Activated CD4-positive, alpha-beta T cell treated with anti-CD3 and anti-CD28 coated beads, Interleukin-2, amount 50 U/mL, for 4 hours (primary cell): ENCODE data around the gene PYY.
"Not testable (repeated sequence)": the region's sequence is repeated elsewhere in the genome, so short reads cannot be mapped to it uniquely, and the experiment has no call there.

Experiments
- DNase-seq, 2 experiments: peaks; one replicate each; pipeline ENCODE4 v3.0.0-alpha.2; 2020

The PYY gene

GRCh38 chr17:43953746-43954145 is at the start of gene PYY:
PYY (minus strand) TSS chr17:43953940; CDS start chr17:43953483, 457 bp downstream.
- DNase-seq = no peak

GRCh38 chr17:44002141-44002848 is 48.6 kb upstream of the PYY start:
- DNase-seq = no peak

GRCh38 chr17:44001461-44001920 is 47.8 kb upstream of the PYY start:
- no peak for DNase-seq

- DNase-seq = no peak
Measured at GRCh38 chr17:44000871-44001460, 47.2 kb upstream of the PYY start.

- DNase-seq = no peak
Measured at GRCh38 chr17:44000141-44000860, 46.6 kb upstream of the PYY start.

- no peak for DNase-seq
Measured at GRCh38 chr17:43999024-43999423, 45.3 kb upstream of the PYY start.

GRCh38 chr17:43998552-43998951 is 44.8 kb upstream of the PYY start:
- no peak for DNase-seq

GRCh38 chr17:43997180-43997579 is 43.4 kb upstream of the PYY start:
- DNase-seq = not testable (repeated sequence)

GRCh38 chr17:43995150-43995471 is 41.4 kb upstream of the PYY start:
- no peak for DNase-seq

- peak; percentile 56 to 58 for DNase-seq
Measured at GRCh38 chr17:43994272-43995149, 40.8 kb upstream of the PYY start.

GRCh38 chr17:43992641-43993040 is 38.9 kb upstream of the PYY start:
- no peak for DNase-seq

- no peak for DNase-seq
Measured at GRCh38 chr17:43988301-43988700, 34.6 kb upstream of the PYY start.

GRCh38 chr17:43987131-43988021 is 33.6 kb upstream of the PYY start:
- DNase-seq = no peak

- DNase-seq = no peak
Measured at GRCh38 chr17:43986225-43986981, 32.7 kb upstream of the PYY start.

- DNase-seq = no peak
Measured at GRCh38 chr17:43984521-43984920, 30.8 kb upstream of the PYY start.

- DNase-seq = no peak
Measured at GRCh38 chr17:43983515-43984411, 30.0 kb upstream of the PYY start.

- DNase-seq = no peak
Measured at GRCh38 chr17:43983196-43983514, 29.4 kb upstream of the PYY start.

GRCh38 chr17:43982171-43982570 is 28.4 kb upstream of the PYY start:
- DNase-seq = no peak

- no peak for DNase-seq
Measured at GRCh38 chr17:43979671-43980070, 25.9 kb upstream of the PYY start.

GRCh38 chr17:43979011-43979410 is 25.3 kb upstream of the PYY start:
- DNase-seq = no peak
